A549 (cell line): ENCODE data around the gene KCNAB1. TPM values are rescaled to one million over a fixed set of nuclear protein-coding genes. Genes with fewer than 3 reads are reported as not detected.

Experiments
- ATAC-seq, 2 experiments: fragments of 200-7000 bp in 1 of 2; fragments of >200 bp in 1 of 2; cut with Nextera tagmentation in 1 of 2; cut with Tn5 transposase in 1 of 2; 3 replicates each; pipeline versions ENCODE4 v1.8.0 to v1.9.1; 2018 to 2020; ENCODE audit warnings: mild to moderate bottlenecking in 1 of 2, moderate library complexity in 1 of 2
- CTCF ChIA-PET: fragments of 300-600 bp; sonication (Branson Sonifier 250); formaldehyde crosslinking; extraction: SDS; loops from one replicate; lab custom pipeline; 2021; ENCODE audit warnings: antibody characterized with exemption, inconsistent platforms; lab: Yijun Ruan, JAX
- POLR2A ChIA-PET: fragments of 350-600 bp; formaldehyde crosslinking; extraction: SDS; loops from one replicate; lab custom pipeline; 2021; ENCODE audit warnings: antibody characterized with exemption, inconsistent platforms; lab: Yijun Ruan, JAX
- DNase-seq, 2 experiments: peaks; one replicate each; pipeline versions ENCODE4 v3.0.0 to v3.0.0-alpha.2; 2011 to 2016; ENCODE audit warnings: low read depth in 1 of 2, low spot score in 1 of 2
- FAIRE-seq: peaks from 2 replicates; lab custom pipeline; 2011; peaks lifted over from hg19 to GRCh38; lab: Jason Lieb, UNC
- H3K27ac ChIP-seq, 2 experiments: fragments of >200 bp; sonication (Bioruptor Twin); formaldehyde crosslinking; 3 replicates each; pipeline ENCODE4 v1.5.1; 2016 to 2017
- H3K4me1 ChIP-seq: fragments of >200 bp; sonication (Bioruptor Twin); formaldehyde crosslinking; 3 replicates; pipeline ENCODE4 v1.6.1; 2016
- H3K4me2 ChIP-seq: fragments of >200 bp; sonication (Bioruptor Twin); formaldehyde crosslinking; 3 replicates; pipeline ENCODE4 v1.6.1; 2016
- H3K4me3 ChIP-seq: fragments of >200 bp; sonication (Bioruptor Twin); formaldehyde crosslinking; 3 replicates; pipeline ENCODE4 v1.5.1; 2016
- H3K9me3 ChIP-seq: fragments of >200 bp; sonication (Bioruptor Twin); formaldehyde crosslinking; 3 replicates; pipeline ENCODE4 v1.6.1; 2016
- BHLHE40 ChIP-seq: IDR thresholded peaks from 2 replicates; pipeline ENCODE4 v1.6.1; 2012; ENCODE audit warnings: low read depth, low read length, inconsistent platforms
- CBX2 ChIP-seq: fragments of 200-600 bp; sonication (generic); IDR thresholded peaks from 2 replicates; pipeline ENCODE4 v1.6.1; 2016; ENCODE audit warnings: low read depth, mild to moderate bottlenecking, borderline replicate concordance
- CHD2 ChIP-seq: fragments of 150-350 bp; IDR thresholded peaks from 2 replicates; pipeline ENCODE4 v1.6.1; 2014; ENCODE audit warnings: low read length; ENCODE audit not compliant: partially characterized antibody
- EHF ChIP-seq: fragments of 250-450 bp; sonication (Bioruptor Pico); IDR thresholded peaks from 2 replicates; pipeline ENCODE4 v1.5.0; 2020; ENCODE audit warnings: mild to moderate bottlenecking
- FOSL2 ChIP-seq, 2 experiments: fragments of 450-650 bp in 1 of 2; fragments of >200 bp in 1 of 2; sonication (Bioruptor Twin) in 1 of 2; formaldehyde crosslinking; IDR thresholded peaks; 2 replicates each; pipeline versions ENCODE4 v1.5.0 to v1.6.1; 2016 to 2020; ENCODE audit warnings: mild to moderate bottlenecking in 1 of 2, moderate library complexity in 1 of 2
- JUNB ChIP-seq: fragments of >200 bp; sonication (Bioruptor Twin); formaldehyde crosslinking; IDR thresholded peaks from 2 replicates; pipeline ENCODE4 v1.6.1; 2016
- KDM1A ChIP-seq: fragments of 200-600 bp; sonication (generic); IDR thresholded peaks from 2 replicates; pipeline ENCODE4 v1.6.1; 2016; ENCODE audit warnings: low read depth, mild to moderate bottlenecking
- NPAS2 ChIP-seq: fragments of 250-450 bp; sonication (Bioruptor Pico); IDR thresholded peaks from 2 replicates; pipeline ENCODE4 v1.8.0; 2022; ENCODE audit warnings: mild to moderate bottlenecking, moderate library complexity, borderline replicate concordance
- NR3C1 ChIP-seq: fragments of >200 bp; sonication (Bioruptor Twin); formaldehyde crosslinking; IDR thresholded peaks from 3 replicates; pipeline ENCODE4 v1.6.1; 2017
- PHF8 ChIP-seq: fragments of 200-600 bp; sonication (generic); IDR thresholded peaks from 2 replicates; pipeline ENCODE4 v1.6.1; 2016; ENCODE audit warnings: low read depth, mild to moderate bottlenecking, antibody characterized with exemption, moderate library complexity, borderline replicate concordance
- SMC3 ChIP-seq: fragments of >200 bp; sonication (Bioruptor Twin); formaldehyde crosslinking; IDR thresholded peaks from 3 replicates; pipeline ENCODE4 v1.6.1; 2018; ENCODE audit warnings: inconsistent platforms
- ZNF302 ChIP-seq: fragments of 250-450 bp; sonication (Bioruptor Pico); IDR thresholded peaks from 2 replicates; pipeline ENCODE4 v1.9.0; 2021; ENCODE audit warnings: inconsistent platforms, mild to moderate bottlenecking, moderate library complexity
- ZSCAN20 ChIP-seq: fragments of 250-450 bp; sonication (Bioruptor Pico); IDR thresholded peaks from 2 replicates; pipeline ENCODE4 v1.8.0; 2022; ENCODE audit warnings: mild to moderate bottlenecking, moderate library complexity
- WGBS: methylation state at CpG from one replicate; pipeline ENCODE4 v1.1.6; 2017; ENCODE audit errors: missing lambda C conversion rate; 5-methylcytosine and 5-hydroxymethylcytosine counted together
- polyA plus RNA-seq, 4 experiments: library from polyadenylated mRNA; depleted of rRNA in 3 of 4; stranded (reverse); fragments of >200 nt; fragmentation: RNase III in 1 of 4; extraction: RNeasy Plus Mini Kit Qiagen cat#74134 plus additional on column Dnase treatment in 1 of 4; gene quantifications; 2 replicates in 3 of 4; 3 replicates in 1 of 4; pipeline ENCODE4 v1.2.3, GENCODE V29; 2011 to 2017
- TF ChIP-seq, protein P1 (sequence below): fragments of 150-350 bp; IDR thresholded peaks from 2 replicates; pipeline ENCODE4 v1.6.1; 2014; ENCODE audit warnings: low read depth, mild to moderate bottlenecking, low read length
- TF ChIP-seq, protein P2 (sequence below): fragments of 250-450 bp; sonication (Bioruptor Pico); IDR thresholded peaks from 2 replicates; pipeline ENCODE4 v1.5.0; 2021; ENCODE audit warnings: mild to moderate bottlenecking, moderate library complexity, borderline replicate concordance
- TF ChIP-seq, protein P3 (sequence below): fragments of >200 bp; sonication (Bioruptor Twin); formaldehyde crosslinking; IDR thresholded peaks from 3 replicates; pipeline ENCODE4 v1.6.1; 2016

KCNAB1 gene
- polyA plus RNA-seq, 2 of the 4 experiments (the other 2 are of a cell fraction), result not detected

DNA sequence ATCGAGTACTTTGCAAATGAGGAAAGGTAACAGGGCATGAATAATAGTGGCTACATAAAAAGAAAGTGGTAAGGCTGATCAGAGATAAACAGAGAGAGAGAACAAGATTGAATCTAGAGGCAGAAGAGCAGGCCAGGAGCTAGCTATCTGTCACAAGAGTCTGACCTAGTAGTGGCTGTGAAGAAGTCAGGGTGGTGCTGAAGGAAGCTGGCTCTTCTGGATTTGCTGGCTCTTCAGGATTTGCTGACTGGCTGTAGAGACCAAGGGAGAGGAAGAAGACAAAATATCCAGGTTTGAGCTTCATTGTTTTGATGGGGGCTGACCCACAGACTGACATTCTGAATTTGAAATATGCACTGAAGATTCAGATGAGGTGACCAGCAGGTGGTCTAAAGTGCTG lies 292.2 kb downstream of the KCNAB1 start:
- ATAC-seq, result no peak
- POLR2A ChIA-PET, result no interaction called here
- WGBS, result 11% methylated on average over 1 of the region's 1 CpG

DNA sequence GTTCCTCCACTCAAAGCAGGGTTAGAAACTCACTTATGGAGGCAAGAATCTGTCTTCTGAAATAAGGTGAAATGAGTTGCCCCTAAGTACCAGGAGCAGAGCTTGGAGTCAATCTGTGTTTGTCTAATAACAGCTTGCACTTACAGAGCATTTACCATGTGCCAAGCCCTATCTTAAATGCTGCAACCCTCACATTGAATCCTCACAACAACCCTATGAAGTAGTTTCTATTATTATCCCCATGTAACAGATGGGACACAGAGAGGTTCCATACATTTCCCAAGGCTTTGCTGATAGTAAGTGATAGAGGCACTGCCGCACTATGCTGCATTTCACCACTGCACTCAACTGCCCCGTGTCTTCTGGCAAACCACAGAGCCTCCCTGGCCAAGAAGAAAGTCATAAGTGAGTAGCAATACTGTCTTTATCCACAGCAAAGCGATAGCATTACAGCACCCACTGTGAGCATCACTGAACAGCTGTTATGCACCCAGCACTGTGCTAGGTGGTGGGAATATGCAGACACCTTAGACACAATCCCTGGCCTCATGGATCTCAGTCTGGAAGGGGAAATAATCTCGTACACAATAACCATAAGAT lies 293.0 kb downstream of the KCNAB1 start:
- FAIRE-seq (no peak), ATAC-seq (0 out of 6 replicates have a peak, but pooled peaks of 1 of the 2 experiments have one; percentile 34), DNase-seq (no peak)
- no peaks in the 10 kb centered on the region for H3K9me3 ChIP-seq
- no peak overlapping the region for H3K4me2 ChIP-seq
- no peak overlapping the region for H3K27ac ChIP-seq
- no peak overlapping the region for H3K4me3 ChIP-seq
- CTCF ChIA-PET, result interaction anchor here (0.7 kb wide), 1 partner anchor 11 kb away, joined by 3 read pairs; no protein-coding TSS in a partner anchor
- H3K4me1 ChIP-seq, result peaks cover 6% of the 10 kb centered on the region; the same call in 1 of the 3 replicates
- WGBS, result 25% methylated on average over 4 of the region's 4 CpGs
- TF ChIP-seq FOSL2 (IDR thresholded peaks at IDR 0.05) (no peak), FOSL2 (CRISPR knock-in tag; IDR thresholded peaks at IDR 0.05) (no peak), ZNF302 (CRISPR knock-in tag) (no peak), CHD2 (no peak), ZSCAN20 (no peak), EHF (CRISPR knock-in tag) (no peak), PHF8 (no peak), JUNB (no peak), KDM1A (no peak)
- TF ChIP-seq, protein P1, sequence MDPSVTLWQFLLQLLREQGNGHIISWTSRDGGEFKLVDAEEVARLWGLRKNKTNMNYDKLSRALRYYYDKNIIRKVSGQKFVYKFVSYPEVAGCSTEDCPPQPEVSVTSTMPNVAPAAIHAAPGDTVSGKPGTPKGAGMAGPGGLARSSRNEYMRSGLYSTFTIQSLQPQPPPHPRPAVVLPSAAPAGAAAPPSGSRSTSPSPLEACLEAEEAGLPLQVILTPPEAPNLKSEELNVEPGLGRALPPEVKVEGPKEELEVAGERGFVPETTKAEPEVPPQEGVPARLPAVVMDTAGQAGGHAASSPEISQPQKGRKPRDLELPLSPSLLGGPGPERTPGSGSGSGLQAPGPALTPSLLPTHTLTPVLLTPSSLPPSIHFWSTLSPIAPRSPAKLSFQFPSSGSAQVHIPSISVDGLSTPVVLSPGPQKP, result no peak
- POLR2A ChIA-PET, result no interaction called here

More for the DNA sequence above, 292.2 kb downstream of the KCNAB1 start:
- H3K4me3 ChIP-seq, result no peak overlapping the region
- no peak overlapping the region for H3K27ac ChIP-seq
- FAIRE-seq (no peak), DNase-seq (no peak)
- no peak overlapping the region for H3K4me2 ChIP-seq
- H3K9me3 ChIP-seq, result no peaks in the 10 kb centered on the region
- TF ChIP-seq SMC3, result no peak
- no peak for TF ChIP-seq KDM1A
- no peak for TF ChIP-seq PHF8
- TF ChIP-seq CBX2, result no peak
- TF ChIP-seq, protein P2, sequence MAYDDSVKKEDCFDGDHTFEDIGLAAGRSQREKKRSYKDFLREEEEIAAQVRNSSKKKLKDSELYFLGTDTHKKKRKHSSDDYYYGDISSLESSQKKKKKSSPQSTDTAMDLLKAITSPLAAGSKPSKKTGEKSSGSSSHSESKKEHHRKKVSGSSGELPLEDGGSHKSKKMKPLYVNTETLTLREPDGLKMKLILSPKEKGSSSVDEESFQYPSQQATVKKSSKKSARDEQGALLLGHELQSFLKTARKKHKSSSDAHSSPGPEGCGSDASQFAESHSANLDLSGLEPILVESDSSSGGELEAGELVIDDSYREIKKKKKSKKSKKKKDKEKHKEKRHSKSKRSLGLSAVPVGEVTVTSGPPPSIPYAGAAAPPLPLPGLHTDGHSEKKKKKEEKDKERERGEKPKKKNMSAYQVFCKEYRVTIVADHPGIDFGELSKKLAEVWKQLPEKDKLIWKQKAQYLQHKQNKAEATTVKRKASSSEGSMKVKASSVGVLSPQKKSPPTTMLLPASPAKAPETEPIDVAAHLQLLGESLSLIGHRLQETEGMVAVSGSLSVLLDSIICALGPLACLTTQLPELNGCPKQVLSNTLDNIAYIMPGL (CRISPR knock-in tag), result no peak
- no peak for TF ChIP-seq BHLHE40
- TF ChIP-seq, protein P3, sequence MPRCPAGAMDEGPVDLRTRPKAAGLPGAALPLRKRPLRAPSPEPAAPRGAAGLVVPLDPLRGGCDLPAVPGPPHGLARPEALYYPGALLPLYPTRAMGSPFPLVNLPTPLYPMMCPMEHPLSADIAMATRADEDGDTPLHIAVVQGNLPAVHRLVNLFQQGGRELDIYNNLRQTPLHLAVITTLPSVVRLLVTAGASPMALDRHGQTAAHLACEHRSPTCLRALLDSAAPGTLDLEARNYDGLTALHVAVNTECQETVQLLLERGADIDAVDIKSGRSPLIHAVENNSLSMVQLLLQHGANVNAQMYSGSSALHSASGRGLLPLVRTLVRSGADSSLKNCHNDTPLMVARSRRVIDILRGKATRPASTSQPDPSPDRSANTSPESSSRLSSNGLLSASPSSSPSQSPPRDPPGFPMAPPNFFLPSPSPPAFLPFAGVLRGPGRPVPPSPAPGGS, result no peak
- no peak for TF ChIP-seq NR3C1
- H3K4me1 ChIP-seq, result peaks cover 6% of the 10 kb centered on the region; the same call in 1 of the 3 replicates
- CTCF ChIA-PET, result interaction anchor here (0.7 kb wide), 1 partner anchor 11 kb away, joined by 3 read pairs; no protein-coding TSS in a partner anchor

DNA sequence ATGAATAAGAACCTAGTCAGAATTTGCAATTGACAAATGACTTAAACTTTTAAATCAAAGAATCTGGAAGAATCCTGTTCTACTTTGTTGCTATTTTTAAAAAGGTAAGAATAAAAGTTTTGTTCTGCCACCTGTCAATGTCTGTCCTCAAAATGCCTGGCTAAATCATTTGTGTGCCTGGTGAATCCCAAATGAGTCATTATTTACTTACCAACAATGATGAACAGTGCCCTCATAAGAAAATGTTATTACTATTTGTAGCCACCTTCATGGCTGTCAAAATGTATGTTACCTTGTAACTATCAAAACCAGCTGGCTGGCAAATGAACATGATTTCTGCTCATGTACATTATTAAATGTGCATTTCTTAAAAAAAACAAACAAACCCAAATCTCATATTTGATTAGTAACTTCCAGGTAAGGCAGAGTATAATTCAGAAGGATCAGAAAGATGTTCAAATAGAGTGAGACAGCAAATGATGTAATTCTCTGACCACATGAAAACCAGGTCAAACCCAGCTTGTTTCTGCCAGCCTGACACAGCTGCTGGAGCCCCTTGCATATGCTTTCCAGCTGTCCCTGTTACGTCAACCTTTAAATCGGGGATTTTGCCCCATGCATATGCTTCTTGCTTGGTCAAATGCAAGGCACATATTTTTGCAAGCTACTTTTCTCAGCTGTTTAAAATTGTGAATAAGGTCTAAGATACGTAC lies 296.6 kb downstream of the KCNAB1 start:
- Histone ChIP-seq H3K4me1 (peaks cover 6% of the 10 kb centered on the region; the same call in 1 of the 3 replicates), H3K9me3 (no peaks in the 10 kb centered on the region), H3K4me2 (no peak overlapping the region), H3K4me3 (no peak overlapping the region), H3K27ac (no peak overlapping the region)
- FAIRE-seq (no peak), DNase-seq (no peak)
- POLR2A ChIA-PET, result no interaction called here
- CTCF ChIA-PET, result interaction anchor here (0.7 kb wide), 1 partner anchor 231 kb away, joined by 3 read pairs; no protein-coding TSS in a partner anchor
- 56% methylated on average over 3 of the region's 3 CpGs for WGBS
- TF ChIP-seq FOSL2 (IDR thresholded peaks at IDR 0.05), result no peak
- TF ChIP-seq FOSL2 (CRISPR knock-in tag; IDR thresholded peaks at IDR 0.05), result 0 out of 2 replicates have a peak, but pooled peaks have one; percentile 31
- no peak for TF ChIP-seq NPAS2 (CRISPR knock-in tag)
- TF ChIP-seq, all 56 proteins: peak for 1
- no peak for ATAC-seq
